Upper lobe of right lung (tissue), 1 donor: Measurements from ENCODE around the gene TAS2R60. TPM values are rescaled to one million over a fixed set of nuclear protein-coding genes. Genes with fewer than 3 reads are reported as not detected.
"Not testable (repeated sequence)": the region's sequence is repeated elsewhere in the genome, so short reads cannot be mapped to it uniquely, and the experiment has no call there.

ENCODE experiments used
- ATAC-seq: fragments of 200-7000 bp; cut with Tn5 transposase; one replicate; pipeline ENCODE4 v1.9.1; 2020; ENCODE audit warnings: mild to moderate bottlenecking, moderate library complexity
- DNase-seq: peaks from one replicate; pipeline ENCODE4 v3.0.0-alpha.2; 2020
- H3K27ac ChIP-seq: fragments of 200-600 bp; one replicate; pipeline ENCODE4 v1.8.0; 2022
- H3K27me3 ChIP-seq: fragments of 200-600 bp; one replicate; pipeline ENCODE4 v1.8.0; 2022; ENCODE audit warnings: mild to moderate bottlenecking
- H3K36me3 ChIP-seq: fragments of 200-600 bp; one replicate; pipeline ENCODE4 v1.8.0; 2022
- H3K4me1 ChIP-seq: fragments of 200-600 bp; one replicate; pipeline ENCODE4 v1.8.0; 2022
- H3K4me3 ChIP-seq: fragments of 200-600 bp; one replicate; pipeline ENCODE4 v1.8.0; 2022; ENCODE audit warnings: mild to moderate bottlenecking
- H3K9me3 ChIP-seq: fragments of 200-600 bp; one replicate; pipeline ENCODE4 v1.8.0; 2022
- intact Hi-C: fragments of 100-400 bp; cut with DNase I; formaldehyde crosslinking; loops from one replicate; pipeline ENCODE4 v1.11.0; 2022
- total RNA-seq: library from RNA; stranded (reverse); fragmentation: NEBNext Ultra II Directional; extraction: Animal tissue kit (Norgen Biotek cat#: 25700); gene quantifications from one replicate; pipeline ENCODE4 v1.2.1, GENCODE V29; 2021
- TF ChIP-seq, protein P1 (sequence below): fragments of 200-600 bp; IDR thresholded peaks from one replicate; pipeline ENCODE4 v1.8.0; 2022; ENCODE audit warnings: antibody characterized with exemption
- donor health status: DM: no; HTN: yes; CAD: no; lungs with severe emphysema.

The TAS2R60 gene
- total RNA-seq, 1 donor from 2014 or later: not detected

DNA sequence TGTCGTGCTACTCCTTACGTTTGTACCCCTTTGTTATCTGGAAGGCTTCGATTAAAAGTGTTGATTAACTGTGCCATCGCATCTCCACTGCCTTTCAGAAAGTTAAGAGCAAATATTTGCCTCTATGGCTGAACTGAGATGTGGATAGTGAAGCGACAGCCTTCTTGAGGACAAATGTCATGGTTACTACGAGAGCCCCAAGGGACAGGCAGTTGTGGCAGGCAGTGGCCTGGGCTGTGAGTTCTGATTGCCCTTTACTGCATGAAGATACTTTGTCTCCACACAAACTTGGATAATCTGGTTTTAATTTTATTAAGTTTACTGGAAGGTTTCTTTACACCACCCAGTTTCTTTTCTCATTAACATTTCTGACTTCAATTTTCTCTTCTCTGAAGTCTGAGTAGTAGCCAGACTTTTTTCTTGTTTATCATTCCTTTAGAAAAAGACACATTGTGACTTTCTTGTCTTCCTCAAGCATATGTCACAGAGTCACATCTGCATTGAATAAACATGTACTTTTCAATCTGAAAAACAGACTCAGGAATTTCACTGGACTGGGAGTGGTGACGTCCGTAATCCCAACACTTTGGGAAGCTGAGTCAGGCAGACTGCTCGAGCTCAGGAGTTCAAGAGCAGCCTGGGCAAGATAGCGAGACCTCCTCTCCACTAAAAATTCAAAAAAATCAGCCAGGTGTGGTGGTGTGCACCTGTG lies 36.0 kb downstream of the TAS2R60 start:
- H3K27me3 ChIP-seq: no peaks in the 10 kb centered on the region
- no peaks in the 10 kb centered on the region for H3K4me1 ChIP-seq
- intact Hi-C loops: no loop called here
- peak overlapping the region; percentile 26 for H3K27ac ChIP-seq
- H3K4me3 ChIP-seq: no peak overlapping the region
- TF ChIP-seq, protein P1, sequence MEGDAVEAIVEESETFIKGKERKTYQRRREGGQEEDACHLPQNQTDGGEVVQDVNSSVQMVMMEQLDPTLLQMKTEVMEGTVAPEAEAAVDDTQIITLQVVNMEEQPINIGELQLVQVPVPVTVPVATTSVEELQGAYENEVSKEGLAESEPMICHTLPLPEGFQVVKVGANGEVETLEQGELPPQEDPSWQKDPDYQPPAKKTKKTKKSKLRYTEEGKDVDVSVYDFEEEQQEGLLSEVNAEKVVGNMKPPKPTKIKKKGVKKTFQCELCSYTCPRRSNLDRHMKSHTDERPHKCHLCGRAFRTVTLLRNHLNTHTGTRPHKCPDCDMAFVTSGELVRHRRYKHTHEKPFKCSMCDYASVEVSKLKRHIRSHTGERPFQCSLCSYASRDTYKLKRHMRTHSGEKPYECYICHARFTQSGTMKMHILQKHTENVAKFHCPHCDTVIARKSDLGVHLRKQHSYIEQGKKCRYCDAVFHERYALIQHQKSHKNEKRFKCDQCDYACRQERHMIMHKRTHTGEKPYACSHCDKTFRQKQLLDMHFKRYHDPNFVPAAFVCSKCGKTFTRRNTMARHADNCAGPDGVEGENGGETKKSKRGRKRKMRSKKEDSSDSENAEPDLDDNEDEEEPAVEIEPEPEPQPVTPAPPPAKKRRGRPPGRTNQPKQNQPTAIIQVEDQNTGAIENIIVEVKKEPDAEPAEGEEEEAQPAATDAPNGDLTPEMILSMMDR: no peak
- no peaks in the 10 kb centered on the region for H3K36me3 ChIP-seq
- ATAC-seq (no peak), DNase-seq (no peak)
- H3K9me3 ChIP-seq: no peaks in the 10 kb centered on the region

DNA sequence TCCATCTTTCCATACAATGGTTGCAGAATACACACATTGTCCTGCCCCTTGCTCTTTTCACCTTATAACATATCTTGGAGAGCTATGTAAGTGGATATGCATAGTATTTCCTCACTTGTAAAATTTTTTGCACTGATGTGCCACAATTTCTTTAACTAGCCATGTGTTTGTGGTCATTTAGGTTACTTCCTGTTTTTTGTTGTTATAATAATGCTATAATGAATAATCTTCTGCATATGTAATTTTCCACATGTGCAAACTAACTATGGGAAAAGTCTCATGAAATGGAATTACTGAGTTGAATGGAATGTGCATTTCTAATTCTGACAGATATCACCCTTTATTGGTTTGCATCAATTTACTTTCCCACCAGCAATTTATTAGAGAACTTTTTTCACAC lies 37.2 kb downstream of the TAS2R60 start:
- H3K9me3 ChIP-seq: no peaks in the 10 kb centered on the region
- no peak overlapping the region for H3K27ac ChIP-seq
- H3K27me3 ChIP-seq: no peaks in the 10 kb centered on the region
- no peak overlapping the region for H3K4me3 ChIP-seq
- no peaks in the 10 kb centered on the region for H3K4me1 ChIP-seq
- intact Hi-C loops: no loop called here
- ATAC-seq: no peak
- TF ChIP-seq, protein P1: no peak
- H3K36me3 ChIP-seq: no peaks in the 10 kb centered on the region
- no peak for DNase-seq

DNA sequence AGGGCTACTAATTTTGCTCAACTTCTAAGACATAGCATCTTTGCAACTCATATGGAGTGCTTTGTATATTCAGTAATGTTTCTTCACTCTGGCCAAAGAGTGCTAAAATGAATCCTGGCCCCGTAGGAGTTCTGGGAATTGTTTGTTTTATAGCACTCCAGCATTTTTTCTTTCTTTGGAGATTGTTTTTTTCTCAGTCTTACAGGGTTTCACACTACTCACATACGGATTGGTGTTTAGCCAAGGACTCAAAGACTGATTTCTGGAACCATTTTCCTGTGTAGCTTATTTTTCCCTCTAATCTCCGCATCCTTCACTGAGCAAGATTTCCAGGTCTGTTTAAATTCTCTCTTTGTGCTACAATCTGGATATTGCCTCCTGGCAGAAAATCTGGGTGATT lies 40.9 kb downstream of the TAS2R60 start:
- TF ChIP-seq, protein P1: no peak
- ATAC-seq (no peak), DNase-seq (no peak)
- Histone ChIP-seq H3K27me3 (no peaks in the 10 kb centered on the region), H3K27ac (peak overlapping the region; percentile 12), H3K4me1 (peaks cover 14% of the 10 kb centered on the region), H3K36me3 (no peaks in the 10 kb centered on the region), H3K4me3 (no peak overlapping the region), H3K9me3 (no peaks in the 10 kb centered on the region)
- intact Hi-C loops: no loop called here

DNA sequence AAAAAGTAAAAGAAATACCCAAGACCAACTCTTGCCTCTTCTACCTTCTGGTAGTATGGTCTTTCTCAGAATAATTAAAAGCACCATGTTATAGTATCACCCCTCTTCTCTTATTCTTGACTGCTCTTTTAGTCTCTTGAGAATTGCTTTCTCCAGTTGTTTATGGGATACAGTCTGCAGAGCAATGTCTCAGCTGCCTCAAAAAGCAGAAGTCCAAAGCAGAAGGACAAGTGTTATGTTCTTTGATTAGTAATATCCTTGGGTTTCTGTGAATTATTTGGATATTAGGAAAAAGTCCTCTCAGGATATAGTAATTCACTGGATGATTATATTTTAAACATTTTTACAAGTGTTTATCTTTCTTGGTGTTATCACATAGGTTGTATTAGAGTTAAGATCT lies 41.8 kb downstream of the TAS2R60 start:
- Histone ChIP-seq H3K4me1 (peaks cover 14% of the 10 kb centered on the region), H3K27me3 (no peaks in the 10 kb centered on the region), H3K27ac (peak overlapping the region; percentile 73), H3K4me3 (no peak overlapping the region), H3K9me3 (no peaks in the 10 kb centered on the region), H3K36me3 (no peaks in the 10 kb centered on the region)
- ATAC-seq (peak; percentile 56), DNase-seq (no peak)
- TF ChIP-seq, protein P1: no peak
- intact Hi-C loops: no loop called here

DNA sequence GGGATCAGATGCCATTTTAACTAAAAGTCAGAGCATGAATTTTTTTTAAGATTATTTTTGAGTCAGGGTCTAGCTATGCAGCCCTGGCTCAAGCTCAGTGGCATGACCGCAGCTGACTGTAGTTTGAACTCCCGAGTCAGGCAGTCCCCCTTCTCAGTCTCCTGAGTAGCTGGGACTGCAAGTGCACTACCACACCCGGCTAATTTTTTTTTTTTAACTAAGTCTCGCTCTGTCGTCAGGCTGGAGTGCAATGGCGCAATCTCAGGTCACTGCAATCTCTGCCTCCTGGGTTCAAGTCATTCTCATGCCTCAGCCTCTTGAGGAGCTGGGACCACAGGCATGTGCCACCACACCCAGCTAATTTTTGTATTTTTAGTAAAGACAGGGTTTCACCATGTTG lies 42.2 kb downstream of the TAS2R60 start:
- no peak for ATAC-seq
- DNase-seq: no peak

DNA sequence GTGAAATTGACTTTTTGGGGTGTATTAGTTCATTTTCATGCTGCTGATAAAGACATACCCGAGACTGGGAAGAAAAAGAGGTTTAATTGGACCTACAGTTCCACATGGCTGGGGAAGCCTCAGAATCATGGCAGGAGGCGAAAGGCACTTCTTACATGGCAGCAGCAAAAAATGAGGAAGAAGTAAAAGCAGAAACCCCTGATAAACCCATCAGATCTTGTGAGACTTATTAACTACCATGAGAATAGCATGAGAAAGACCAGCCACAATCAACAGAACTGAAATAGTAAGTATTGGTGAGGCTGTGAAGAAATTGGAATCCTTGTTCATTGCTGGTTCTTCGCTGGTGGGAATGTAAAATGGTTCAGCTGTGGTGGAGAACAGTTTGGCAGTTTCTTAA lies 43.0 kb downstream of the TAS2R60 start:
- H3K27me3 ChIP-seq, H3K36me3 ChIP-seq, H3K4me3 ChIP-seq, intact Hi-C loops, H3K9me3 ChIP-seq, DNase-seq, ATAC-seq: not testable (repeated sequence)
- peak overlapping the region; percentile 73 for H3K27ac ChIP-seq
- H3K4me1 ChIP-seq: peaks cover 14% of the 10 kb centered on the region

More for the DNA sequence above, 42.2 kb downstream of the TAS2R60 start:
- Histone ChIP-seq H3K36me3 (no peaks in the 10 kb centered on the region), H3K4me1 (peaks cover 14% of the 10 kb centered on the region), H3K9me3 (no peaks in the 10 kb centered on the region), H3K27ac (peak overlapping the region; percentile 73), H3K27me3 (no peaks in the 10 kb centered on the region), H3K4me3 (no peak overlapping the region)
- intact Hi-C loops: no loop called here
- TF ChIP-seq, protein P1: no peak
